Smooth muscle cell (in vitro differentiated cells): ENCODE measurements around the gene FXYD6. TPM values are rescaled to one million over a fixed set of nuclear protein-coding genes. Genes with fewer than 3 reads are reported as not detected.

Experiments used
- DNase-seq: peaks from one replicate; lab custom pipeline; 2025; ENCODE audit not compliant: unreplicated experiment; lab: John Stamatoyannopoulos, UW
- H2AFZ ChIP-seq: fragments of 200-600 bp; sonication (generic); 2 replicates; pipeline ENCODE4 v1.6.0; 2016; ENCODE audit warnings: antibody characterized with exemption, low read depth, mild to moderate bottlenecking
- H3F3A ChIP-seq: fragments of 200-600 bp; sonication (generic); 2 replicates; pipeline ENCODE4 v1.6.0; 2017; ENCODE audit warnings: antibody characterized with exemption, low read depth
- H3K27ac ChIP-seq: fragments of 200-600 bp; sonication (generic); 2 replicates; pipeline ENCODE4 v1.5.1; 2016; ENCODE audit warnings: low read depth, mild to moderate bottlenecking
- H3K27me3 ChIP-seq: fragments of 200-600 bp; sonication (generic); 2 replicates; pipeline ENCODE4 v1.6.1; 2016; ENCODE audit warnings: low read depth, mild to moderate bottlenecking
- H3K36me3 ChIP-seq: fragments of 200-600 bp; sonication (generic); 2 replicates; pipeline ENCODE4 v1.5.1; 2016; ENCODE audit warnings: low read depth
- H3K4me1 ChIP-seq: fragments of 200-600 bp; sonication (generic); 2 replicates; pipeline ENCODE4 v1.5.1; 2016; ENCODE audit warnings: low read depth
- H3K4me2 ChIP-seq: fragments of 200-600 bp; sonication (generic); 2 replicates; pipeline ENCODE4 v1.6.0; 2016; ENCODE audit warnings: mild to moderate bottlenecking
- H3K4me3 ChIP-seq: fragments of 200-600 bp; sonication (generic); 2 replicates; pipeline ENCODE4 v1.5.1; 2016; ENCODE audit warnings: mild to moderate bottlenecking
- H3K79me2 ChIP-seq: fragments of 200-600 bp; sonication (generic); 2 replicates; pipeline ENCODE4 v1.6.0; 2016; ENCODE audit warnings: low read depth, mild to moderate bottlenecking
- H3K9ac ChIP-seq: fragments of 200-600 bp; sonication (generic); 2 replicates; pipeline ENCODE4 v1.6.0; 2016; ENCODE audit warnings: low read depth
- H3K9me3 ChIP-seq: fragments of 200-600 bp; sonication (generic); replicated peaks from 2 replicates; pipeline ENCODE4 v1.5.1; 2016; ENCODE audit warnings: low read depth
- H4K20me1 ChIP-seq: fragments of 200-600 bp; sonication (generic); 2 replicates; pipeline ENCODE4 v1.6.0; 2016; ENCODE audit warnings: low read depth
- WGBS: methylation state at CpG from one replicate; pipeline ENCODE4 v1.1.7; 2016; ENCODE audit warnings: low lambda C conversion rate; 5-methylcytosine and 5-hydroxymethylcytosine counted together
- polyA plus RNA-seq: library from polyadenylated mRNA; unstranded; fragments of >200 nt; fragmentation: Nextera tagmentation; extraction: Ambion mirVana; gene quantifications from 2 replicates; pipeline ENCODE4 v1.2.1, GENCODE V29; 2016
- total RNA-seq: library from RNA; depleted of rRNA; stranded (reverse); fragments of >200 nt; gene quantifications from 2 replicates; pipeline ENCODE4 v1.2.3, GENCODE V29; 2014
- TF ChIP-seq, protein P1 (sequence below): fragments of 200-600 bp; sonication (generic); IDR thresholded peaks from 2 replicates; pipeline ENCODE4 v1.5.1; 2017; ENCODE audit warnings: borderline replicate concordance, mild to moderate bottlenecking, antibody characterized with exemption; ENCODE audit not compliant: insufficient read depth, poor library complexity, severe bottlenecking

The FXYD6 gene
- total and polyA plus RNA-seq, 2 experiments from 2014 or later = 27.7 to 84.5 TPM

- H3K9ac ChIP-seq = no peak overlapping the region
- TF ChIP-seq, protein P1, sequence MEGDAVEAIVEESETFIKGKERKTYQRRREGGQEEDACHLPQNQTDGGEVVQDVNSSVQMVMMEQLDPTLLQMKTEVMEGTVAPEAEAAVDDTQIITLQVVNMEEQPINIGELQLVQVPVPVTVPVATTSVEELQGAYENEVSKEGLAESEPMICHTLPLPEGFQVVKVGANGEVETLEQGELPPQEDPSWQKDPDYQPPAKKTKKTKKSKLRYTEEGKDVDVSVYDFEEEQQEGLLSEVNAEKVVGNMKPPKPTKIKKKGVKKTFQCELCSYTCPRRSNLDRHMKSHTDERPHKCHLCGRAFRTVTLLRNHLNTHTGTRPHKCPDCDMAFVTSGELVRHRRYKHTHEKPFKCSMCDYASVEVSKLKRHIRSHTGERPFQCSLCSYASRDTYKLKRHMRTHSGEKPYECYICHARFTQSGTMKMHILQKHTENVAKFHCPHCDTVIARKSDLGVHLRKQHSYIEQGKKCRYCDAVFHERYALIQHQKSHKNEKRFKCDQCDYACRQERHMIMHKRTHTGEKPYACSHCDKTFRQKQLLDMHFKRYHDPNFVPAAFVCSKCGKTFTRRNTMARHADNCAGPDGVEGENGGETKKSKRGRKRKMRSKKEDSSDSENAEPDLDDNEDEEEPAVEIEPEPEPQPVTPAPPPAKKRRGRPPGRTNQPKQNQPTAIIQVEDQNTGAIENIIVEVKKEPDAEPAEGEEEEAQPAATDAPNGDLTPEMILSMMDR = no peak
- H4K20me1 ChIP-seq = no peaks in the 10 kb centered on the region
- H3F3A ChIP-seq = peaks cover 8% of the 10 kb centered on the region
- no peaks in the 10 kb centered on the region for H3K27me3 ChIP-seq
- H3K79me2 ChIP-seq = no peaks in the 10 kb centered on the region
- DNase-seq = no peak
- no peak overlapping the region for H2AFZ ChIP-seq
- 85% methylated on average over 12 of the region's 12 CpGs for WGBS
- no peak overlapping the region for H3K27ac ChIP-seq
- H3K4me2 ChIP-seq = no peak overlapping the region
- no peaks in the 10 kb centered on the region for H3K9me3 ChIP-seq
- H3K4me3 ChIP-seq = no peak overlapping the region
- peaks cover 12% of the 10 kb centered on the region for H3K4me1 ChIP-seq
- no peaks in the 10 kb centered on the region for H3K36me3 ChIP-seq
Observed at GRCh38 chr11:117821431-117821830, 55.0 kb downstream of the FXYD6 start.

GRCh38 chr11:117820516-117820915 lies 55.9 kb downstream of the FXYD6 start:
- Histone ChIP-seq H3K4me1 (peaks cover 21% of the 10 kb centered on the region), H3K9ac (no peak overlapping the region), H2AFZ (no peak overlapping the region), H3K36me3 (no peaks in the 10 kb centered on the region), H3K9me3 (no peaks in the 10 kb centered on the region), H3K79me2 (no peaks in the 10 kb centered on the region), H3F3A (peaks cover 9% of the 10 kb centered on the region), H3K27ac (no peak overlapping the region), H3K27me3 (no peaks in the 10 kb centered on the region), H3K4me3 (no peak overlapping the region), H4K20me1 (no peaks in the 10 kb centered on the region), H3K4me2 (no peak overlapping the region)
- DNase-seq = no peak
- TF ChIP-seq, protein P1 = no peak
- 80% methylated on average over 9 of the region's 10 CpGs for WGBS

DNA sequence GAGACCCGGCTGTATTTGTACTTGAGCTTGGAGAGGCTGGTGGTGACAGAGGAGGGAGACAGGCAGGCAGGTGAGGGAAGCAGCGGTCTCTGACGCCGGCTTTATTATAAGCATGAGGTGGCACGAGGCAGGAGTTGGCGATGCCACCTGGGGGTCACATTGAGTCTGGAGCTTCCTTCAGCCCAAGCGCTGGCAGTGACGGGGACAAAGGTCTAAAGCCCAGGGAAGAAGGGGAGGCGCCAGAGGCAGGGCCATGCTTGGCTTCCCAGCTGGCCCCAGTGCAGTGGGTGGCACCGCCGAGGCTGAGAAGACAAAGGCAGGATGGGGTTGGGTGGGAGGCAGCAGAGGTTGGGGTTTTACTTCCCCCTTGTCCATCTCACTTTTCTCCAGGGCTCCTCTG lies 56.4 kb downstream of the FXYD6 start:
- no peaks in the 10 kb centered on the region for H4K20me1 ChIP-seq
- no peak overlapping the region for H3K27ac ChIP-seq
- H3K9ac ChIP-seq = no peak overlapping the region
- WGBS = 93% methylated on average over 11 of the region's 11 CpGs
- TF ChIP-seq, protein P1 = no peak
- H3K4me2 ChIP-seq = no peak overlapping the region
- DNase-seq = no peak
- H3K27me3 ChIP-seq = no peaks in the 10 kb centered on the region
- no peak overlapping the region for H2AFZ ChIP-seq
- H3K4me1 ChIP-seq = peaks cover 26% of the 10 kb centered on the region
- no peaks in the 10 kb centered on the region for H3K36me3 ChIP-seq
- H3K9me3 ChIP-seq = no peaks in the 10 kb centered on the region
- no peaks in the 10 kb centered on the region for H3K79me2 ChIP-seq
- H3K4me3 ChIP-seq = no peak overlapping the region
- H3F3A ChIP-seq = peaks cover 9% of the 10 kb centered on the region

DNA sequence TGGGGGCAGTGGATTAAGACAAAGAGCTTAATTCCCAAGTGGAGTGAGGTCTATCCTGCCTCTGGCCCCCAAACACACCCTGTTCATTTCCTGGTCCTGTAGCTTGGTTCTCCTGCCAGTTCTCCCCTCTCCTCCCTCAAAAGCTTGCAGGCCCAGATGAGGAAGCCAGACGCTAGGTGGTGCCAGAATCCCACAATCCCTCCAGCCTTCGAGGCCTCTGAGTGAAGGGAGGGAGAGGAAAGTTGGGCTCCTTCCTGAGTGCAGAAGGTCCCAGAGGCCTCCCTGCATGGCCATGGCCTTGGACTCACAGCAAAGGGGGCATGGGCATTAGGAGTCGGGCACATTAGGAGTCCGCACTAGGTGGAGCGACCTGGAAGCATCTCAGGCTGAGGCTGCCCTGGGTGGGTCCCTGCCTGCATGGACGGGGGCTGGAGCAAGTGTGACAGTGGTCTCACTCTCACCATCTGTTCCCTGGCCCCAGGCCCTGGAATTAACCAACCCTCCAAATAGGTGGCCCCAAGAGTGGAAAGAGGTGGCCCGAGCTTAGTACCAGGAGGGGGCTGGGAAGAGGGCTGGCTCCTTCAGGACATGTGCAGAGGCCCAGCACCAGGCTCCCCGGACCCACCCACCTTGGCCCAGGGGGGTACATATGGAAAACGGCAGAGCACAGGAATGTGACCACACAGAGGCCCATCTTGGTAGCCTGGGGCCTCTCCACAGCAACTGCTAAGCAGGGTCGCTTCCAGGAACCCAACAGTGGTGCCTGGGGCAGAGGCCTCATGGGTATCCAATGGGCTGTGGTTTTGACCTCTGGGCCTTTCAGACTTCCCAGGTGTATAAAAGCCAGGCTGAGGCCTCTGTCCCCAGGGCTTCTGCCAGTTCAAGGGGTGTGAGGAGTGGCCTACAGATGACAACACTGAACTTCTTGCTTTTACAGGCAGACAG lies 57.1 kb downstream of the FXYD6 start:
- H3K79me2 ChIP-seq = no peaks in the 10 kb centered on the region
- no peaks in the 10 kb centered on the region for H3K27me3 ChIP-seq
- H3K4me2 ChIP-seq = no peak overlapping the region
- H3F3A ChIP-seq = peaks cover 9% of the 10 kb centered on the region
- no peaks in the 10 kb centered on the region for H3K9me3 ChIP-seq
- peaks cover 28% of the 10 kb centered on the region for H3K4me1 ChIP-seq
- no peak overlapping the region for H2AFZ ChIP-seq
- WGBS = 63% methylated on average over 10 of the region's 10 CpGs
- no peak overlapping the region for H3K4me3 ChIP-seq
- no peaks in the 10 kb centered on the region for H4K20me1 ChIP-seq
- H3K36me3 ChIP-seq = no peaks in the 10 kb centered on the region
- DNase-seq = peak; percentile 19
- H3K27ac ChIP-seq = no peak overlapping the region
- TF ChIP-seq, protein P1 = peak; percentile 63
- no peak overlapping the region for H3K9ac ChIP-seq
